NCI-H748 (cell line): ENCODE data around the gene TSPAN18.

Source experiments
- DNase-seq: peaks from one replicate; lab custom pipeline; 2025; ENCODE audit not compliant: unreplicated experiment; lab: John Stamatoyannopoulos, UW

Gene TSPAN18

GRCh38 chr11:44726283-44727113, at the start of gene TSPAN18:
TSPAN18 (plus strand) TSS chr11:44726962; CDS start chr11:44906417, 179,455 bp downstream.
- DNase-seq = peak; percentile 31

GRCh38 chr11:44680982-44681597, 45.7 kb upstream of the TSPAN18 start:
- DNase-seq = no peak

- DNase-seq = no peak
These were observed 45.1 kb upstream of the TSPAN18 start for GRCh38 chr11:44681698-44682097.

GRCh38 chr11:44684859-44685281, 41.9 kb upstream of the TSPAN18 start:
- DNase-seq = no peak

- DNase-seq = no peak
These were observed 39.4 kb upstream of the TSPAN18 start for GRCh38 chr11:44687388-44687787.

- no peak for DNase-seq
These were observed 37.5 kb upstream of the TSPAN18 start for GRCh38 chr11:44689265-44689664.

GRCh38 chr11:44690651-44691050, 36.1 kb upstream of the TSPAN18 start:
- no peak for DNase-seq

GRCh38 chr11:44692460-44692859, 34.3 kb upstream of the TSPAN18 start:
- no peak for DNase-seq

GRCh38 chr11:44693654-44694119, 33.1 kb upstream of the TSPAN18 start:
- no peak for DNase-seq

GRCh38 chr11:44694443-44694842, 32.3 kb upstream of the TSPAN18 start:
- DNase-seq = no peak

- DNase-seq = no peak
These were observed 31.5 kb upstream of the TSPAN18 start for GRCh38 chr11:44695169-44695833.

- DNase-seq = no peak
These were observed 28.4 kb upstream of the TSPAN18 start for GRCh38 chr11:44698252-44698912.

GRCh38 chr11:44699497-44700408, 27.0 kb upstream of the TSPAN18 start:
- DNase-seq = no peak

- DNase-seq = no peak
These were observed 25.5 kb upstream of the TSPAN18 start for GRCh38 chr11:44701276-44701675.

- no peak for DNase-seq
These were observed 23.9 kb upstream of the TSPAN18 start for GRCh38 chr11:44702889-44703288.

- no peak for DNase-seq
These were observed 19.7 kb upstream of the TSPAN18 start for GRCh38 chr11:44707094-44707493.

GRCh38 chr11:44708009-44708408, 18.8 kb upstream of the TSPAN18 start:
- DNase-seq = no peak

- DNase-seq = no peak
These were observed 18.1 kb upstream of the TSPAN18 start for GRCh38 chr11:44708523-44709280.

- DNase-seq = no peak
These were observed 17.5 kb upstream of the TSPAN18 start for GRCh38 chr11:44709281-44709562.

GRCh38 chr11:44709966-44710365, 16.8 kb upstream of the TSPAN18 start:
- DNase-seq = no peak
